A549 (cell line): ENCODE results near the gene GRK7. TPM values are rescaled to one million over a fixed set of nuclear protein-coding genes. Genes with fewer than 3 reads are reported as not detected.

ENCODE experiments used
- ATAC-seq, 2 experiments: fragments of 200-7000 bp in 1 of 2; fragments of >200 bp in 1 of 2; cut with Nextera tagmentation in 1 of 2; cut with Tn5 transposase in 1 of 2; 3 replicates each; pipeline versions ENCODE4 v1.8.0 to v1.9.1; 2018 to 2020; ENCODE audit warnings: mild to moderate bottlenecking in 1 of 2, moderate library complexity in 1 of 2
- CTCF ChIA-PET: fragments of 300-600 bp; sonication (Branson Sonifier 250); formaldehyde crosslinking; extraction: SDS; loops from one replicate; lab custom pipeline; 2021; ENCODE audit warnings: antibody characterized with exemption, inconsistent platforms; lab: Yijun Ruan, JAX
- POLR2A ChIA-PET: fragments of 350-600 bp; formaldehyde crosslinking; extraction: SDS; loops from one replicate; lab custom pipeline; 2021; ENCODE audit warnings: antibody characterized with exemption, inconsistent platforms; lab: Yijun Ruan, JAX
- DNase-seq, 2 experiments: peaks; one replicate each; pipeline versions ENCODE4 v3.0.0 to v3.0.0-alpha.2; 2011 to 2016; ENCODE audit warnings: low read depth in 1 of 2, low spot score in 1 of 2
- FAIRE-seq: peaks from 2 replicates; lab custom pipeline; 2011; peaks lifted over from hg19 to GRCh38; lab: Jason Lieb, UNC
- H3K27ac ChIP-seq, 2 experiments: fragments of >200 bp; sonication (Bioruptor Twin); formaldehyde crosslinking; 3 replicates each; pipeline ENCODE4 v1.5.1; 2016 to 2017
- H3K4me1 ChIP-seq: fragments of >200 bp; sonication (Bioruptor Twin); formaldehyde crosslinking; 3 replicates; pipeline ENCODE4 v1.6.1; 2016
- H3K4me2 ChIP-seq: fragments of >200 bp; sonication (Bioruptor Twin); formaldehyde crosslinking; 3 replicates; pipeline ENCODE4 v1.6.1; 2016
- H3K4me3 ChIP-seq: fragments of >200 bp; sonication (Bioruptor Twin); formaldehyde crosslinking; 3 replicates; pipeline ENCODE4 v1.5.1; 2016
- H3K9me3 ChIP-seq: fragments of >200 bp; sonication (Bioruptor Twin); formaldehyde crosslinking; 3 replicates; pipeline ENCODE4 v1.6.1; 2016
- ATOH8 ChIP-seq: fragments of 250-450 bp; sonication (Bioruptor Pico); IDR thresholded peaks from 2 replicates; pipeline ENCODE4 v1.5.0; 2020; ENCODE audit warnings: low read depth, mild to moderate bottlenecking, moderate library complexity
- ESRRA ChIP-seq: fragments of 150-350 bp; IDR thresholded peaks from 2 replicates; pipeline ENCODE4 v1.6.1; 2014; ENCODE audit warnings: mild to moderate bottlenecking, low read length, borderline replicate concordance
- GATA3 ChIP-seq: IDR thresholded peaks from 2 replicates; pipeline ENCODE4 v1.6.1; 2012; ENCODE audit warnings: borderline replicate concordance
- HEYL ChIP-seq: fragments of 250-450 bp; sonication (Bioruptor Pico); IDR thresholded peaks from 2 replicates; pipeline ENCODE4 v1.8.0; 2021; ENCODE audit warnings: mild to moderate bottlenecking, moderate library complexity
- HOXB13 ChIP-seq: fragments of 250-450 bp; sonication (Bioruptor Pico); IDR thresholded peaks from 2 replicates; pipeline ENCODE4 v1.5.0; 2020; ENCODE audit warnings: low read depth, mild to moderate bottlenecking, moderate library complexity
- HOXB5 ChIP-seq: fragments of 250-450 bp; sonication (Bioruptor Pico); IDR thresholded peaks from 2 replicates; pipeline ENCODE4 v1.5.0; 2020; ENCODE audit warnings: mild to moderate bottlenecking, moderate library complexity
- JUN ChIP-seq, 2 experiments: fragments of >200 bp; sonication (Bioruptor Twin); formaldehyde crosslinking; IDR thresholded peaks; 2 replicates in 1 of 2; 3 replicates in 1 of 2; pipeline ENCODE4 v1.6.1; 2016 to 2017
- JUNB ChIP-seq: fragments of >200 bp; sonication (Bioruptor Twin); formaldehyde crosslinking; IDR thresholded peaks from 2 replicates; pipeline ENCODE4 v1.6.1; 2016
- KDM1A ChIP-seq: fragments of 200-600 bp; sonication (generic); IDR thresholded peaks from 2 replicates; pipeline ENCODE4 v1.6.1; 2016; ENCODE audit warnings: low read depth, mild to moderate bottlenecking
- MAZ ChIP-seq: fragments of 150-350 bp; IDR thresholded peaks from 2 replicates; pipeline ENCODE4 v1.6.1; 2014; ENCODE audit warnings: antibody characterized with exemption, low read depth, low read length, borderline replicate concordance
- MYC ChIP-seq: IDR thresholded peaks from 2 replicates; pipeline ENCODE4 v1.6.1; 2012; ENCODE audit warnings: mild to moderate bottlenecking, inconsistent platforms, low read length, improper control_type of control experiment, borderline replicate concordance
- NR3C1 ChIP-seq: fragments of >200 bp; sonication (Bioruptor Twin); formaldehyde crosslinking; IDR thresholded peaks from 3 replicates; pipeline ENCODE4 v1.6.1; 2017
- POLR2A ChIP-seq: IDR thresholded peaks from 2 replicates; pipeline ENCODE4 v1.6.1; 2012; ENCODE audit warnings: mild to moderate bottlenecking, low read length
- POLR2AphosphoS2 ChIP-seq: conservative IDR thresholded peaks from 2 replicates; pipeline ENCODE4 v1.6.1; 2012; ENCODE audit warnings: low read length, improper control_type of control experiment, inconsistent platforms
- RARB ChIP-seq: fragments of 250-450 bp; sonication (Bioruptor Pico); IDR thresholded peaks from 2 replicates; pipeline ENCODE4 v1.8.0; 2021; ENCODE audit warnings: mild to moderate bottlenecking, moderate library complexity
- REST ChIP-seq: fragments of 200-600 bp; sonication (generic); IDR thresholded peaks from 2 replicates; pipeline ENCODE4 v1.6.1; 2016; ENCODE audit warnings: antibody characterized with exemption, mild to moderate bottlenecking, moderate library complexity
- RFX5 ChIP-seq: fragments of 450-650 bp; IDR thresholded peaks from 2 replicates; pipeline ENCODE4 v1.7.1; 2014; ENCODE audit warnings: antibody characterized with exemption, mild to moderate bottlenecking, moderate library complexity
- RNF2 ChIP-seq: fragments of 200-600 bp; sonication (generic); IDR thresholded peaks from 2 replicates; pipeline ENCODE4 v1.6.1; 2016; ENCODE audit warnings: low read depth, mild to moderate bottlenecking, antibody characterized with exemption, moderate library complexity, borderline replicate concordance
- SREBF2 ChIP-seq: fragments of 450-650 bp; IDR thresholded peaks from 2 replicates; pipeline ENCODE4 v1.6.1; 2014; ENCODE audit warnings: mild to moderate bottlenecking, moderate library complexity
- USF2 ChIP-seq: fragments of 450-650 bp; IDR thresholded peaks from 2 replicates; pipeline ENCODE4 v1.6.1; 2014; ENCODE audit warnings: antibody characterized with exemption
- ZFP36 ChIP-seq: fragments of 450-650 bp; IDR thresholded peaks from 2 replicates; pipeline ENCODE4 v1.6.1; 2014; ENCODE audit warnings: borderline replicate concordance; ENCODE audit not compliant: partially characterized antibody
- ZSCAN20 ChIP-seq: fragments of 250-450 bp; sonication (Bioruptor Pico); IDR thresholded peaks from 2 replicates; pipeline ENCODE4 v1.8.0; 2022; ENCODE audit warnings: mild to moderate bottlenecking, moderate library complexity
- WGBS: methylation state at CpG from one replicate; pipeline ENCODE4 v1.1.6; 2017; ENCODE audit errors: missing lambda C conversion rate; 5-methylcytosine and 5-hydroxymethylcytosine counted together
- polyA plus RNA-seq, 4 experiments: library from polyadenylated mRNA; depleted of rRNA in 3 of 4; stranded (reverse); fragments of >200 nt; fragmentation: RNase III in 1 of 4; extraction: RNeasy Plus Mini Kit Qiagen cat#74134 plus additional on column Dnase treatment in 1 of 4; gene quantifications; 2 replicates in 3 of 4; 3 replicates in 1 of 4; pipeline ENCODE4 v1.2.3, GENCODE V29; 2011 to 2017

Gene GRK7
- polyA plus RNA-seq, 2 of the 4 experiments (the other 2 are of a cell fraction): 0.03 TPM; not detected in 1

DNA sequence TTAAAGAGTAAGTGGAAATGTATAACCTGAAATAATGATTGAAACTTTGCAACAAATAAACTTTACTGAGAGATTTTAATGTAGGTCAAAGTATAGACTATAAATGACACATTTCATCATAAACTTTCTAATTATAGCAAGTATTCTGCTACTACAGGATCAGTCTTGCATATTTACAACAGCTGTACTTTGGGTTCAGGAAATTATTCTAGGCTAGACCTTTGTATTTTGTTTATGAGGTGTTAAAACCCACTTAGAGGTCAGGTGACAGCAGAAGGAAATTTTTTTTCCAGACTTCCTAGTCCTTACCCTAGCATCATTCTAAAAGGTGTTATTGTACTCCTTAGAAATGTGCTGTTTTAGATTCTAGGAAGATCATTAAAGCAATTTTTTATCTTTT lies 22.9 kb upstream of the GRK7 start:
- H3K4me2 ChIP-seq: peak overlapping the region; percentile 83
- peaks cover 42% of the 10 kb centered on the region for H3K4me1 ChIP-seq
- TF ChIP-seq HOXB13 (CRISPR knock-in tag) (no peak), RNF2 (no peak), ZSCAN20 (CRISPR knock-in tag) (no peak), MYC (no peak)
- TF ChIP-seq, all 56 proteins: peak for 0
- DNase-seq: no peak
- ATAC-seq: no peak
- no peak overlapping the region for H3K27ac ChIP-seq
- H3K4me3 ChIP-seq: no peak overlapping the region
- ChIA-PET CTCF (interaction anchor here (0.6 to 3.7 kb wide), 6 partner anchors 9 to 298 kb away, joined by 3 to 40 read pairs (median 10); no protein-coding TSS in a partner anchor), POLR2A (no interaction called here)
- no peak for FAIRE-seq
- H3K9me3 ChIP-seq: no peaks in the 10 kb centered on the region

- ATAC-seq (no peak), FAIRE-seq (no peak), DNase-seq (no peak)
- ChIA-PET POLR2A (no interaction called here), CTCF (no interaction called here)
- H3K4me1 ChIP-seq: peaks cover 38% of the 10 kb centered on the region
- no peak overlapping the region for H3K4me3 ChIP-seq
- 17% methylated on average over 1 of the region's 1 CpG for WGBS
- peak overlapping the region; percentile 6; the same call in 2 of the 3 replicates for H3K4me2 ChIP-seq
- no peaks in the 10 kb centered on the region for H3K9me3 ChIP-seq
- TF ChIP-seq POLR2A (no peak), MAZ (no peak), GATA3 (no peak), MYC (no peak), ESRRA (no peak), NR3C1 (no peak), HOXB5 (CRISPR knock-in tag) (no peak), SREBF2 (no peak), JUN (IDR thresholded peaks at IDR 0.05) (no peak), RFX5 (no peak), HEYL (CRISPR knock-in tag) (no peak), RARB (CRISPR knock-in tag) (no peak), KDM1A (no peak), ZSCAN20 (CRISPR knock-in tag) (no peak), USF2 (no peak), JUNB (no peak)
- H3K27ac ChIP-seq: no peak overlapping the region
Observed at GRCh38 chr3:141743305-141743704, 19.9 kb upstream of the GRK7 start.

DNA sequence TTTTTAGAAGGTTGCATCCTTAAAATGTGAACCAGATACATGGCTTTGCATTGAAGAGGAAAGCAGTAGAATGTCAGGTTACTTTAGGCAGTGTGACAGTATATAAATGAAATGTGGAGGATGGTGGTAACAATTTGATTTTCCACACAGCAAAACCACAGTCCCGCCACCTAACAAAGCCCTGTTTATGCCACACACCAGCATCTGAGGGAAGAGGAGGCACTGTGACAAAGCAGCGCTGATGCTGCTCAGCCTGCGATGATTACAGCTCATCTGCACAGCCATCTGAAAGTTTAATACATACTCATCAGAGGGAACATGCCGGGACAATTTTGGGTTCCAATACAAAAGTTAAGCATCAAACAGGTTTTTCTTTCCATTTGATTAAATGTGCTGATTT lies 16.2 kb upstream of the GRK7 start:
- no peak overlapping the region for H3K27ac ChIP-seq
- H3K4me3 ChIP-seq: no peak overlapping the region
- no peak for FAIRE-seq
- CTCF ChIA-PET: no interaction called here
- DNase-seq: no peak
- POLR2A ChIA-PET: interaction anchor here (0.6 kb wide), 1 partner anchor 265 kb away, joined by 5 read pairs; no protein-coding TSS in a partner anchor
- ATAC-seq: no peak
- H3K9me3 ChIP-seq: no peaks in the 10 kb centered on the region
- H3K4me2 ChIP-seq: no peak overlapping the region
- 87% methylated on average over 4 of the region's 4 CpGs for WGBS
- H3K4me1 ChIP-seq: peaks cover 15% of the 10 kb centered on the region
- TF ChIP-seq ZFP36: no peak
- TF ChIP-seq RFX5: no peak
- TF ChIP-seq ATOH8 (CRISPR knock-in tag): no peak
- no peak for TF ChIP-seq REST
- 0 out of 2 replicates have a peak, but pooled peaks have one; percentile 48 for TF ChIP-seq POLR2AphosphoS2
